ENCODE results near the gene KIF5C. TPM values are rescaled to one million over a fixed set of nuclear protein-coding genes. Genes with fewer than 3 reads are reported as not detected.

KIF5C gene
- total and polyA plus RNA-seq, 2 of the 13 experiments (the other 11 are each of a cell fraction or from before 2014, with no cell fraction given) = 0.15 to 0.20 TPM

GRCh38 chr2:148926291-148926961 lies 51.4 kb downstream of the KIF5C start (continued):
- TF ChIP-seq PRMT3 (CRISPR knock-in tag; IDR thresholded peaks at IDR 0.05; ENCODE audit: borderline replicate concordance, low read depth) (no peak), THAP11 (CRISPR knock-in tag; IDR thresholded peaks at IDR 0.05) (0 out of 2 replicates have a peak, but pooled peaks have one; percentile 13), ZHX2 (IDR thresholded peaks at IDR 0.05; ENCODE audit: low read depth) (no peak), ZHX2 (CRISPR knock-in tag; IDR thresholded peaks at IDR 0.05; ENCODE audit: borderline replicate concordance) (no peak), STAG1 (CRISPR knock-in tag; IDR thresholded peaks at IDR 0.05) (peak; percentile 54), TRIM24 (CRISPR knock-in tag; IDR thresholded peaks at IDR 0.05) (no peak), ZNF512B (CRISPR knock-in tag; IDR thresholded peaks at IDR 0.05; ENCODE audit: borderline replicate concordance) (no peak), DMTF1 (CRISPR knock-in tag; IDR thresholded peaks at IDR 0.05) (no peak), AGO1 (IDR thresholded peaks at IDR 0.05; ENCODE audit: low read depth, low read length, poor library complexity, severe bottlenecking) (no peak), SMARCC2 (IDR thresholded peaks at IDR 0.05) (no peak), ELF1 (CRISPR knock-in tag; IDR thresholded peaks at IDR 0.05) (no peak), XRCC5 (optimal IDR thresholded peaks at IDR 0.05; ENCODE audit: low read length) (peak; percentile 80), MATR3 (CRISPR knock-in tag; IDR thresholded peaks at IDR 0.05) (no peak), ZNF569 (CRISPR knock-in tag; IDR thresholded peaks at IDR 0.05; ENCODE audit: borderline replicate concordance) (no peak), TCF7 (IDR thresholded peaks at IDR 0.05; ENCODE audit: low read depth) (no peak), RAD21 (CRISPR knock-in tag; IDR thresholded peaks at IDR 0.05) (0 out of 2 replicates have a peak, but pooled peaks have one; percentile 12), HHEX (CRISPR knock-in tag; IDR thresholded peaks at IDR 0.05) (no peak)
